ENCODE measurements around the gene EYA4.

The EYA4 gene

DNA sequence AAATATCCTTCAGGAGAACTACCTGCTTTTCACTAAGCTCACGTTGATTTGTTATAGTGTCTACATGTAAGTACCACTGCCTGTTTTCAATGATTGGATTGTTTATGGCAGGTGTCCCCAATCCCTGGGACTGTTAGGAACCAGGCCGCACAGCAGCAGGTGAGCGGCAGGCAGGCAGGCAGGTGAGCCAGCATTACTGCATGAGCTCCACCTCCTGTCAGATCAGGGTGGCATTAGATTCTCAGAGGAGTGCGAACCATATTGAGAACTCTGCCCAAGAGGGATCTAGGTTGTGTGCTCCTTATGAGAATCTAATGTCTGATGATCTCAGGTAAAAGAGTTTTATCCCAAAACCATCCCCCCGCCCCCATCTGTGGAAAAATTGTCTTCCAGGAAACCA is 303.3 kb downstream of the EYA4 start:
- Histone ChIP-seq H3K79me2 (ENCODE audit: insufficient read depth, low read length) (no peaks in the 10 kb centered on the region), H3K27me3 (ENCODE audit: low read length) (no peaks in the 10 kb centered on the region), H3K27ac (ENCODE audit: low read depth, low read length) (no peak overlapping the region), H3F3A (ENCODE audit: insufficient read depth) (no peaks in the 10 kb centered on the region), H3K9me3 (ENCODE audit: insufficient read depth, low read length) (no peaks in the 10 kb centered on the region), H3K36me3 (ENCODE audit: low read length) (no peaks in the 10 kb centered on the region), H3K9me2 (replicated peaks; ENCODE audit: insufficient read depth, low read length) (no peaks in the 10 kb centered on the region), H4K20me1 (ENCODE audit: low read depth, low read length) (no peaks in the 10 kb centered on the region), H3K4me2 (ENCODE audit: low read depth, low read length, poor library complexity, severe bottlenecking) (no peak overlapping the region), H3K9ac (ENCODE audit: low read length) (no peak overlapping the region), H3K4me3 (ENCODE audit: insufficient read depth, low read length, poor library complexity, severe bottlenecking) (no peak overlapping the region), H2AFZ (ENCODE audit: low read depth, low read length, severe bottlenecking) (no peak overlapping the region)
- TF ChIP-seq, protein P1, sequence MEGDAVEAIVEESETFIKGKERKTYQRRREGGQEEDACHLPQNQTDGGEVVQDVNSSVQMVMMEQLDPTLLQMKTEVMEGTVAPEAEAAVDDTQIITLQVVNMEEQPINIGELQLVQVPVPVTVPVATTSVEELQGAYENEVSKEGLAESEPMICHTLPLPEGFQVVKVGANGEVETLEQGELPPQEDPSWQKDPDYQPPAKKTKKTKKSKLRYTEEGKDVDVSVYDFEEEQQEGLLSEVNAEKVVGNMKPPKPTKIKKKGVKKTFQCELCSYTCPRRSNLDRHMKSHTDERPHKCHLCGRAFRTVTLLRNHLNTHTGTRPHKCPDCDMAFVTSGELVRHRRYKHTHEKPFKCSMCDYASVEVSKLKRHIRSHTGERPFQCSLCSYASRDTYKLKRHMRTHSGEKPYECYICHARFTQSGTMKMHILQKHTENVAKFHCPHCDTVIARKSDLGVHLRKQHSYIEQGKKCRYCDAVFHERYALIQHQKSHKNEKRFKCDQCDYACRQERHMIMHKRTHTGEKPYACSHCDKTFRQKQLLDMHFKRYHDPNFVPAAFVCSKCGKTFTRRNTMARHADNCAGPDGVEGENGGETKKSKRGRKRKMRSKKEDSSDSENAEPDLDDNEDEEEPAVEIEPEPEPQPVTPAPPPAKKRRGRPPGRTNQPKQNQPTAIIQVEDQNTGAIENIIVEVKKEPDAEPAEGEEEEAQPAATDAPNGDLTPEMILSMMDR (IDR thresholded peaks at IDR 0.05; ENCODE audit: insufficient read depth, low read length, poor library complexity, severe bottlenecking): no peak
- no peak for TF ChIP-seq EZH2phosphoT487 (conservative IDR thresholded peaks at IDR 0.05; ENCODE audit: low read length)

- no peak for TF ChIP-seq EZH2phosphoT487 (conservative IDR thresholded peaks at IDR 0.05; ENCODE audit: low read length)
- TF ChIP-seq, protein P1 (IDR thresholded peaks at IDR 0.05; ENCODE audit: insufficient read depth, low read length, poor library complexity, severe bottlenecking): no peak
These were observed 304.9 kb downstream of the EYA4 start for GRCh38 chr6:133546098-133546497.

DNA sequence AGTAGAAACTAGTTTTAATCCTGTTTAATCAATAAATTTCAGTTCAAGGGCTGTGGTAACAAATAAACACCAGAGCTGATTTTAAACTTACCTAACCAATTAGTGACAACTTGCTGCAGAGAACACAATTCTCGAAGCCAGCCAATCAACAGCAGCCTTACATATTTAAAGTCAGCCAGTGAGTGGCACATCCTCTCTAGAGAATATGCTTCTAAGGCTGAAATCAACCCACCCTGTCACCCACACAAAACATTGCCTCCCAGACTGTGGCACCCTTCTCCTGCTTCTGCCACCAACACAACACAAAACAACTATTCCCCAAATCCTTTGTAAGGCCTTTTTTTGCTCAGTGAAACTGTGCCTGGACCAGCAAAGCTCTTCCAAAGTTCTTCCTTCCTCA is 306.0 kb downstream of the EYA4 start:
- no peak overlapping the region for H3K27ac ChIP-seq (ENCODE audit: low read depth, low read length)
- H3K27me3 ChIP-seq (ENCODE audit: low read length): no peaks in the 10 kb centered on the region
- H3K36me3 ChIP-seq (ENCODE audit: low read length): no peaks in the 10 kb centered on the region
- no peaks in the 10 kb centered on the region for H4K20me1 ChIP-seq (ENCODE audit: low read depth, low read length)
- H3K4me3 ChIP-seq (ENCODE audit: insufficient read depth, low read length, poor library complexity, severe bottlenecking): no peak overlapping the region
- H3K9me2 ChIP-seq (replicated peaks; ENCODE audit: insufficient read depth, low read length): no peaks in the 10 kb centered on the region
- TF ChIP-seq EZH2phosphoT487 (conservative IDR thresholded peaks at IDR 0.05; ENCODE audit: low read length): no peak
- TF ChIP-seq, protein P1 (IDR thresholded peaks at IDR 0.05; ENCODE audit: insufficient read depth, low read length, poor library complexity, severe bottlenecking): no peak
- H3F3A ChIP-seq (ENCODE audit: insufficient read depth): no peaks in the 10 kb centered on the region
- no peak overlapping the region for H3K9ac ChIP-seq (ENCODE audit: low read length)
- no peaks in the 10 kb centered on the region for H3K79me2 ChIP-seq (ENCODE audit: insufficient read depth, low read length)
- H2AFZ ChIP-seq (ENCODE audit: low read depth, low read length, severe bottlenecking): no peak overlapping the region
- H3K4me2 ChIP-seq (ENCODE audit: low read depth, low read length, poor library complexity, severe bottlenecking): no peak overlapping the region
- H3K9me3 ChIP-seq (ENCODE audit: insufficient read depth, low read length): no peaks in the 10 kb centered on the region

More at GRCh38 chr6:133546098-133546497, 304.9 kb downstream of the EYA4 start:
- Histone ChIP-seq H4K20me1 (ENCODE audit: low read depth, low read length) (no peaks in the 10 kb centered on the region), H3K36me3 (ENCODE audit: low read length) (no peaks in the 10 kb centered on the region), H3K9me3 (ENCODE audit: insufficient read depth, low read length) (no peaks in the 10 kb centered on the region), H3K79me2 (ENCODE audit: insufficient read depth, low read length) (no peaks in the 10 kb centered on the region), H3K9me2 (replicated peaks; ENCODE audit: insufficient read depth, low read length) (no peaks in the 10 kb centered on the region), H3K4me3 (ENCODE audit: insufficient read depth, low read length, poor library complexity, severe bottlenecking) (no peak overlapping the region), H3K27ac (ENCODE audit: low read depth, low read length) (no peak overlapping the region), H3F3A (ENCODE audit: insufficient read depth) (no peaks in the 10 kb centered on the region), H3K4me2 (ENCODE audit: low read depth, low read length, poor library complexity, severe bottlenecking) (no peak overlapping the region), H3K9ac (ENCODE audit: low read length) (no peak overlapping the region), H3K27me3 (ENCODE audit: low read length) (no peaks in the 10 kb centered on the region), H2AFZ (ENCODE audit: low read depth, low read length, severe bottlenecking) (no peak overlapping the region)

All from SU-DHL-6 (cell line).